Neutrophil (primary cell): ENCODE data around the gene A1BG.
A peak's percentile ranks its signal among the peaks of the same experiment; 100 is the strongest.
"Not testable (repeated sequence)": the region's sequence is repeated elsewhere in the genome, so short reads cannot be mapped to it uniquely, and the experiment has no call there.

Experiments
- H3K27ac ChIP-seq: fragments of 200-600 bp; sonication (generic); 2 replicates; pipeline ENCODE4 v1.5.1; 2016; ENCODE audit warnings: mild to moderate bottlenecking, moderate library complexity
- H3K27me3 ChIP-seq: fragments of 200-600 bp; sonication (generic); 2 replicates; pipeline ENCODE4 v1.6.0; 2016; ENCODE audit warnings: mild to moderate bottlenecking
- H3K36me3 ChIP-seq: fragments of 200-600 bp; sonication (generic); 2 replicates; pipeline ENCODE4 v1.5.1; 2017
- H3K4me1 ChIP-seq, 2 experiments: fragments of 200-600 bp in 1 of 2; sonication (generic) in 1 of 2; 1 replicate in 1 of 2; 2 replicates in 1 of 2; pipeline versions ENCODE4 v1.5.1 to v1.6.1; 2013 to 2016; ENCODE audit warnings: low read depth in 1 of 2, low read length in 1 of 2, mild to moderate bottlenecking in 1 of 2, moderate library complexity in 1 of 2; ENCODE audit not compliant: control insufficient read depth in 1 of 2, insufficient read depth in 1 of 2
- H3K4me3 ChIP-seq, 2 experiments: fragments of 200-600 bp in 1 of 2; sonication (generic) in 1 of 2; 1 replicate in 1 of 2; 2 replicates in 1 of 2; pipeline ENCODE4 v1.5.1; 2013 to 2016; ENCODE audit warnings: low read depth in 1 of 2, low read length in 1 of 2, mild to moderate bottlenecking in 1 of 2, moderate library complexity in 1 of 2
- H3K9me3 ChIP-seq: fragments of 200-600 bp; sonication (generic); 2 replicates; pipeline ENCODE4 v1.5.1; 2016
- TF ChIP-seq, protein P1 (sequence below): fragments of 200-600 bp; sonication (generic); IDR thresholded peaks from 2 replicates; pipeline ENCODE4 v1.5.1; 2016; ENCODE audit warnings: antibody characterized with exemption

Gene A1BG

GRCh38 chr19:58351558-58351878, 1.8 kb downstream of the A1BG start:
- no peak overlapping the region for H3K4me3 ChIP-seq
- H3K27ac ChIP-seq, result no peak overlapping the region
- peaks cover 73% of the 10 kb centered on the region for H3K27me3 ChIP-seq
- H3K4me1 ChIP-seq, result peaks cover 16 to 21% of the 10 kb centered on the region in 2 experiments
- H3K36me3 ChIP-seq, result no peaks in the 10 kb centered on the region
- TF ChIP-seq, protein P1, sequence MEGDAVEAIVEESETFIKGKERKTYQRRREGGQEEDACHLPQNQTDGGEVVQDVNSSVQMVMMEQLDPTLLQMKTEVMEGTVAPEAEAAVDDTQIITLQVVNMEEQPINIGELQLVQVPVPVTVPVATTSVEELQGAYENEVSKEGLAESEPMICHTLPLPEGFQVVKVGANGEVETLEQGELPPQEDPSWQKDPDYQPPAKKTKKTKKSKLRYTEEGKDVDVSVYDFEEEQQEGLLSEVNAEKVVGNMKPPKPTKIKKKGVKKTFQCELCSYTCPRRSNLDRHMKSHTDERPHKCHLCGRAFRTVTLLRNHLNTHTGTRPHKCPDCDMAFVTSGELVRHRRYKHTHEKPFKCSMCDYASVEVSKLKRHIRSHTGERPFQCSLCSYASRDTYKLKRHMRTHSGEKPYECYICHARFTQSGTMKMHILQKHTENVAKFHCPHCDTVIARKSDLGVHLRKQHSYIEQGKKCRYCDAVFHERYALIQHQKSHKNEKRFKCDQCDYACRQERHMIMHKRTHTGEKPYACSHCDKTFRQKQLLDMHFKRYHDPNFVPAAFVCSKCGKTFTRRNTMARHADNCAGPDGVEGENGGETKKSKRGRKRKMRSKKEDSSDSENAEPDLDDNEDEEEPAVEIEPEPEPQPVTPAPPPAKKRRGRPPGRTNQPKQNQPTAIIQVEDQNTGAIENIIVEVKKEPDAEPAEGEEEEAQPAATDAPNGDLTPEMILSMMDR, result no peak
- no peaks in the 10 kb centered on the region for H3K9me3 ChIP-seq

GRCh38 chr19:58350871-58351557, 2.3 kb downstream of the A1BG start:
- peaks cover 11 to 18% of the 10 kb centered on the region in 2 experiments for H3K4me1 ChIP-seq

GRCh38 chr19:58350001-58350861, 3.1 kb downstream of the A1BG start:
- TF ChIP-seq, protein P1, result no peak
- Histone ChIP-seq H3K4me1 (peaks cover 10 to 16% of the 10 kb centered on the region in 2 experiments), H3K9me3 (no peaks in the 10 kb centered on the region), H3K27me3 (peaks cover 73% of the 10 kb centered on the region), H3K4me3 (no peak overlapping the region), H3K27ac (no peak overlapping the region), H3K36me3 (no peaks in the 10 kb centered on the region)

More at GRCh38 chr19:58350871-58351557, 2.3 kb downstream of the A1BG start:
- H3K4me3 ChIP-seq, result no peak overlapping the region
- peaks cover 73% of the 10 kb centered on the region for H3K27me3 ChIP-seq
- no peak overlapping the region for H3K27ac ChIP-seq
- no peaks in the 10 kb centered on the region for H3K9me3 ChIP-seq
- H3K36me3 ChIP-seq, result no peaks in the 10 kb centered on the region
- TF ChIP-seq, protein P1, result no peak

- H3K27ac ChIP-seq, result no peak overlapping the region
- H3K36me3 ChIP-seq, result no peaks in the 10 kb centered on the region
- TF ChIP-seq, protein P1, result no peak
- H3K4me3 ChIP-seq, result no peak overlapping the region
- H3K27me3 ChIP-seq, result peaks cover 68% of the 10 kb centered on the region
- peaks cover 10 to 16% of the 10 kb centered on the region in 2 experiments for H3K4me1 ChIP-seq
- H3K9me3 ChIP-seq, result no peaks in the 10 kb centered on the region
These were observed 3.7 kb downstream of the A1BG start for GRCh38 chr19:58349590-58349989.

DNA sequence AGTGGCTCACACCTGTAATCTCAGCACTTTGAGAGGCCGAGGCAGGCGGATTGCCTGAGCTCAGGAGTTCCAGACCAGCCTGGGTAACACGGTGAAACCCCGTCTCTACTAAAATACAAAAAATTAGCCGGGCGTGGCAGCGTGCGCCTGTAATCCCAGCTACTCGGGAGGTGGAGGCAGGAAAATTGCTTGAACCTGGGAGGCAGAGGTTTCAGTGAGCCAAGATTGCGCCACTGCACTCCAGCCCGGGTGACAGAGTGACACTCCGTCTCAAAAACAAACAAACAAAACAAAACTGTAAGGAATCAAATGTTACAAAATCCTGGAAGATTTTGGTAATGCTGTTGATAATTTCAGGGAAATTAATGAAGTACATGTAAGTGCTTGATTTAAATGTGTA, 5.2 kb downstream of the A1BG start:
- H3K27ac ChIP-seq, H3K9me3 ChIP-seq, H3K36me3 ChIP-seq: not testable (repeated sequence)
- Histone ChIP-seq H3K27me3 (peaks cover 65% of the 10 kb centered on the region), H3K4me1 (peaks cover 10 to 16% of the 10 kb centered on the region in 2 experiments), H3K4me3 (peak overlapping the region; percentile 29 to 65)
